K562 (cell line): Measurements from ENCODE around the gene SH3BP2. TPM values are rescaled to one million over a fixed set of nuclear protein-coding genes. Genes with fewer than 3 reads are reported as not detected.

Source experiments
- ATAC-seq: fragments of 200-7000 bp; cut with Tn5 transposase; 3 replicates; pipeline ENCODE4 v1.9.1; 2020; ENCODE audit warnings: moderate library complexity
- BruUV-seq: library from RNA; stranded (reverse); fragments of 400-500 nt; replicated peaks from 2 replicates; lab custom pipeline; 2021; lab: Mats Ljungman, UMichigan
- CTCF ChIA-PET: fragments of 300-600 bp; formaldehyde crosslinking; extraction: SDS; loops from one replicate; lab custom pipeline; 2021; ENCODE audit warnings: low intra/inter-chr PET ratio; lab: Yijun Ruan, JAX
- POLR2A ChIA-PET: fragments of 300-600, 350-650 bp; sonication (Branson Sonifier 250); formaldehyde crosslinking; extraction: SDS; loops from one replicate; lab custom pipeline; 2021; ENCODE audit warnings: antibody characterized with exemption, inconsistent platforms; lab: Yijun Ruan, JAX
- DNase-seq, 4 experiments: peaks; one replicate each; pipeline versions ENCODE4 v3.0.0 to v3.0.0-alpha.2; 2011 to 2018; ENCODE audit warnings: low spot score in 3 of 4, mixed read lengths in 3 of 4; ENCODE audit errors: extremely low read depth in 1 of 4
- FAIRE-seq: peaks from 2 replicates; lab custom pipeline; 2011; peaks lifted over from hg19 to GRCh38; lab: Jason Lieb, UNC
- H2AFZ ChIP-seq: 2 replicates; pipeline ENCODE4 v1.6.0; 2011; ENCODE audit warnings: low read depth, low read length, control low read depth, inconsistent platforms
- H3K27ac ChIP-seq: fragments of 200-600 bp; 3 replicates; pipeline ENCODE4 v1.8.0; 2011; ENCODE audit warnings: low read depth, mild to moderate bottlenecking, control low read depth, inconsistent platforms, low read length, moderate library complexity, mixed read lengths; ENCODE audit errors: extremely low read depth
- H3K27me3 ChIP-seq, 2 experiments: fragments of 300-600 bp in 1 of 2; 2 replicates in 1 of 2; 3 replicates in 1 of 2; pipeline versions ENCODE4 v1.6.0 to v1.8.0; 2011; ENCODE audit warnings: inconsistent platforms in 2 of 2, low read length in 2 of 2, mild to moderate bottlenecking in 1 of 2, mixed read lengths in 1 of 2, moderate library complexity in 1 of 2; ENCODE audit not compliant: control insufficient read depth in 2 of 2, insufficient read depth in 2 of 2
- H3K36me3 ChIP-seq: fragments of 300-600 bp; 3 replicates; pipeline ENCODE4 v1.8.0; 2011; ENCODE audit warnings: mild to moderate bottlenecking, low read length, inconsistent platforms; ENCODE audit not compliant: control insufficient read depth, insufficient read depth
- H3K4me1 ChIP-seq, 2 experiments: fragments of 200-600 bp in 1 of 2; replicated peaks in 1 of 2; 2 replicates in 1 of 2; 3 replicates in 1 of 2; pipeline versions ENCODE4 v1.5.1 to v1.8.0; 2011; ENCODE audit warnings: inconsistent platforms in 2 of 2, low read length in 2 of 2, mild to moderate bottlenecking in 1 of 2, mixed read lengths in 1 of 2, moderate library complexity in 1 of 2; ENCODE audit not compliant: control insufficient read depth in 2 of 2, insufficient read depth in 2 of 2
- H3K4me2 ChIP-seq: 2 replicates; pipeline ENCODE4 v1.6.1; 2011; ENCODE audit warnings: low read length, control low read depth, inconsistent platforms, mixed read lengths; ENCODE audit not compliant: insufficient read depth
- H3K4me3 ChIP-seq: fragments of 200-600 bp; sonication (generic), shearing (Covaris generic); 2 replicates; pipeline ENCODE4 v1.5.1; 2016; ENCODE audit warnings: control low read depth, inconsistent platforms
- H3K79me2 ChIP-seq: fragments of 200-600 bp; 3 replicates; pipeline ENCODE4 v1.8.0; 2011; ENCODE audit warnings: low read length, inconsistent platforms; ENCODE audit not compliant: control insufficient read depth, insufficient read depth
- H3K9ac ChIP-seq, 2 experiments: 2 replicates each; pipeline versions ENCODE4 v1.6.0 to v1.6.1; 2011; ENCODE audit warnings: low read depth in 2 of 2, low read length in 2 of 2, control low read depth in 1 of 2, inconsistent platforms in 1 of 2, mild to moderate bottlenecking in 1 of 2, mixed read lengths in 1 of 2; ENCODE audit not compliant: insufficient read depth in 1 of 2
- H3K9me1 ChIP-seq: one replicate; pipeline ENCODE4 v1.6.0; 2011; ENCODE audit warnings: inconsistent platforms, mild to moderate bottlenecking, low read length, moderate library complexity; ENCODE audit not compliant: control insufficient read depth, insufficient read depth
- H3K9me3 ChIP-seq: replicated peaks from 2 replicates; pipeline ENCODE4 v1.5.1; 2011; ENCODE audit warnings: low read depth, low read length, inconsistent platforms; ENCODE audit not compliant: control insufficient read depth, insufficient read depth
- H4K20me1 ChIP-seq: replicated peaks from 2 replicates; pipeline ENCODE4 v1.6.1; 2011; ENCODE audit warnings: low read length, inconsistent platforms, mixed read lengths; ENCODE audit not compliant: control insufficient read depth, insufficient read depth
- CAMTA2 ChIP-seq: fragments of 250-450 bp; sonication (Bioruptor Pico); conservative IDR thresholded peaks from 2 replicates; pipeline ENCODE4 v1.5.1; 2022
- CBX1 ChIP-seq: sonication (generic); IDR thresholded peaks from 2 replicates; pipeline ENCODE4 v1.6.1; 2016; ENCODE audit warnings: antibody characterized with exemption, low read depth, mild to moderate bottlenecking
- CBX2 ChIP-seq: fragments of 200-600 bp; sonication (generic); IDR thresholded peaks from one replicate; pipeline ENCODE4 v1.6.1; 2012; ENCODE audit warnings: mild to moderate bottlenecking, low read length, inconsistent platforms; ENCODE audit not compliant: insufficient read depth, poor library complexity, severe bottlenecking
- CBX8 ChIP-seq: fragments of 200-600 bp; sonication (generic); IDR thresholded peaks from 2 replicates; pipeline ENCODE4 v1.6.1; 2012; ENCODE audit warnings: borderline replicate concordance, mixed run types, low read depth, mild to moderate bottlenecking, moderate library complexity, mixed read lengths, low read length, control low read depth, inconsistent platforms; ENCODE audit not compliant: poor library complexity, severe bottlenecking; ENCODE audit errors: extremely low read depth
- E2F3 ChIP-seq: fragments of 250-450 bp; sonication (Bioruptor Pico); IDR thresholded peaks from 2 replicates; pipeline ENCODE4 v1.4.0; 2020; ENCODE audit warnings: mild to moderate bottlenecking
- EP400 ChIP-seq: fragments of 450-650 bp; IDR thresholded peaks from 2 replicates; pipeline ENCODE4 v1.6.1; 2017; ENCODE audit warnings: antibody characterized with exemption, mild to moderate bottlenecking, moderate library complexity
- POLR2AphosphoS2 ChIP-seq: IDR thresholded peaks from 2 replicates; pipeline ENCODE4 v1.6.1; 2012; ENCODE audit warnings: low read length, improper control_type of control experiment
- PRMT5 ChIP-seq: sonication (generic); formaldehyde crosslinking; IDR thresholded peaks from 2 replicates; pipeline ENCODE4 v1.5.0; 2020; ENCODE audit warnings: missing genetic modification reagents
- SMARCB1 ChIP-seq: IDR thresholded peaks from 2 replicates; pipeline ENCODE4 v1.6.1; 2011; ENCODE audit warnings: improper control_type of control experiment, low read depth; ENCODE audit not compliant: insufficient read length
- SPI1 ChIP-seq: IDR thresholded peaks from 2 replicates; pipeline ENCODE4 v1.6.1; 2011; ENCODE audit warnings: low read depth, low read length, control low read depth, borderline replicate concordance
- ZBTB7A ChIP-seq: IDR thresholded peaks from 2 replicates; pipeline ENCODE4 v1.6.1; 2011; ENCODE audit warnings: low read depth, mild to moderate bottlenecking, low read length, moderate library complexity, borderline replicate concordance; ENCODE audit not compliant: control insufficient read depth
- ZNF644 ChIP-seq: fragments of 200-800 bp; sonication (Bioruptor generic); IDR thresholded peaks from 2 replicates; pipeline ENCODE4 v1.6.1; 2016; ENCODE audit warnings: low read depth, missing genetic modification characterization, missing compliant biosample characterization
- WGBS: fragments of 100-300 bp; shearing (Covaris generic); methylation state at CpG from one replicate; pipeline ENCODE4 v1.1.6; 2016; ENCODE audit warnings: low coverage, mixed read lengths; ENCODE audit not compliant: insufficient coverage; ENCODE audit errors: missing lambda C conversion rate; 5-methylcytosine and 5-hydroxymethylcytosine counted together
- in situ Hi-C: fragments of 300-500 bp; cut with MboI; formaldehyde crosslinking; loops from 4 replicates; pipeline ENCODE4 v1.15.0; 2018; ENCODE audit warnings: inconsistent platforms, mixed read lengths
- intact Hi-C: fragments of 100-400 bp; cut with micrococcal nuclease; formaldehyde crosslinking; loops from 2 replicates; pipeline ENCODE4 v1.14.2; 2022
- polyA plus RNA-seq, 8 experiments: library from polyadenylated mRNA; depleted of rRNA in 4 of 8; stranded (reverse) in 5 of 8; unstranded in 3 of 8; fragments of >200 nt; fragmentation: Nextera tagmentation in 2 of 8; fragmentation: Illumina TruSeq in 1 of 8; extraction: Ambion mirVana in 2 of 8; extraction: Trizol in 1 of 8; gene quantifications; 2 replicates each; pipeline versions ENCODE4 v1.2.1 to v1.2.3, GENCODE V29; 2011 to 2014; ENCODE audit warnings: inconsistent platforms in 1 of 8, missing spikeins in 1 of 8
- total RNA-seq, 7 experiments: library from RNA; depleted of rRNA in 6 of 7; stranded (reverse); fragments of >200 nt in 6 of 7; fragmentation: Illumina TruSeq in 2 of 7; extraction: Trizol in 2 of 7; gene quantifications; 2 replicates each; pipeline versions ENCODE4 v1.2.1 to v1.2.3, GENCODE V29; 2011 to 2021; ENCODE audit warnings: low replicate concordance in 1 of 7
- TF ChIP-seq, protein P1 (sequence below), 3 experiments: fragments of 200-800 bp in 1 of 3; sonication (Bioruptor generic) in 1 of 3; sonication (generic) in 1 of 3; formaldehyde crosslinking in 1 of 3; IDR thresholded peaks; 2 replicates each; pipeline versions ENCODE4 v1.6.1 to v1.8.0; 2016 to 2022; ENCODE audit warnings: mild to moderate bottlenecking in 2 of 3, missing compliant biosample characterization in 2 of 3, missing genetic modification characterization in 2 of 3, missing genetic modification reagents in 1 of 3
- TF ChIP-seq, protein P2 (sequence below): fragments of 450-650 bp; IDR thresholded peaks from 2 replicates; pipeline ENCODE4 v1.6.1; 2016; ENCODE audit warnings: missing biosample characterization, missing genetic modification characterization

The SH3BP2 gene
- total and polyA plus RNA-seq, 9 of the 15 experiments (the other 6 are each of a cell fraction or from before 2014, with no cell fraction given): 0.34 to 16.0 (median 5.1) TPM

DNA sequence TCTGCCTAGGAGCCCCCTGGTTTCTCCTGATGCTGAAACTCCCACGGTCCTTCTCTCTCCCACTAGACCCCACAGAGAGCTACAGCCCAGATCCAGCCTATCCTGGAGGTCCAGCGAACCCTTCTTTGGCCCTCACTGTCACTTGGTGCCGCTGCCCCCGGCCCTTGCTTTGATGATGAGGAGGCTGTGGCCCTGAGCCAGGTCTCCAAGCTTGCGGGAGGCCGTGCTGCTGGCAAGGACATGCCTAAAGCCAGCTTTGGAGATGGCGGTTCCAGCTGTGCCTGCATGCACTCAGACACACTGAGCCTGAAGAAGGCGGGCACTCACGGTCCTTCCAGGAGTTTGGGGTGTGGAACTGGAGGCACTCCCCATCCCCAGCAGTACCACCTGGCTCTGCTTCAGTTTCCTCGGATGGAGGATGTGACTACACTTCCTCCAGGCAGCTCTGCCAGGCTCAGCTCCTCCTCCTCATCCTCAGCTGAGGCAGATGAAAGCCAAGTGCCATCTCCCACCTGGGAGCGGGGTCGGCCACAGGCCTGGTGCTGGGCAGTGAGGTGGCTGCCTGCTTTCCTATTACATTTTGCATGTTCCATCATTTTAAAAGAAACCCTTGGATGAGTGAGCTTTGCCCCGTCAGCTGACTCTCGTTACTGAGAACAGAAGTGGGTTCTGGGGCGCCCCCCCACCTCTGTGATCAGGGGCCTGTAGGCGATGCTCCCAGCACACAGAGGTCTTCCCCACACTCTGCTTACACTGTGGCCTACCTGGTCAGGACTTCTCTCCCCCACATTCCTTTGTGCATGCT lies 45.8 kb upstream of the SH3BP2 start (continued):
- TF ChIP-seq, protein P1, sequence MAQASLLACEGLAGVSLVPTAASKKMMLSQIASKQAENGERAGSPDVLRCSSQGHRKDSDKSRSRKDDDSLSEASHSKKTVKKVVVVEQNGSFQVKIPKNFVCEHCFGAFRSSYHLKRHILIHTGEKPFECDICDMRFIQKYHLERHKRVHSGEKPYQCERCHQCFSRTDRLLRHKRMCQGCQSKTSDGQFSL (CRISPR knock-in tag; IDR thresholded peaks at IDR 0.05): no peak
- TF ChIP-seq, protein P1 (tag; IDR thresholded peaks at IDR 0.05): no peak
- TF ChIP-seq ZNF644 (tag) (no peak), SMARCB1 (no peak), CBX8 (no peak)

DNA sequence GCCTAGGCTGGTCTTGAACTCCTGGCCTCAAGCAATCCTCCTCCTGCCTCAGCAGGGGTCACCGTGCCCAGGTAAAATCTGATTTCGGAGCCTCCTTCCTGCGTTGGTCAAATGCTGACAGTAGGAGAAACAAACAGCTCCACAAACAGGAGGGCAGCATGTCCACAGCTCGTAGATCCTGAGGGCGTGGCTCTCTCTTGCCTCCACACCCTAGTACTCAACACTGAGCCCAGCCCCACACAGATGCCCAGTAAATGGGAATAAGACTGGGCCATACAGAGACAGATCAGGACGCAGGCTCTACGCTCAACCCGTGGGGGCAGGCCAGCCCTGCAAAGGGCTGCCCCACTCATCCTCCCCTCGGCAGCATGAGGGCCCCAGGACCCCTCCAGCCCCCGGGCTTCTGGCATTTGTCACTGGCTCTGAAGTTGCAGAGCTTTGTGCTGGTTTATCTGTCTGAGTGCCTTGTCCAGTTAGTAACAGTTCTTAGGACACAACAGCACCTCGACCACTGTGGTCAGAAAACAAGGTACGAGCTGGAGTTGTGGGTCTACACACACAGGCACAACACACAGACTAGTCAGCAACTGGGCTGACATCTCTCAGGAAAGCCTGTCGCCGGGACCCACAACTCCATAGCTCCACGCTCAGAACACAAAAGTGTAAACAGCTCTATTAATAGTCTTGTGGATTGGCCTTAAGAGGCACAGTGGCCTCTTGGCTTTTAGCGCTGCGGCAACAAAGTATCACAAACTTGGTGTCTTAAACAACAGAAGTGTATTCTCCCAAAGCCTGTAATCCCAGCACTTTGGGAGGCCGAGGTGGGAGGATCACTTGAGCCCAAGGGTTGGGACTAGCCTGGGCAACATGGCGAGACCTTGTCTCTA lies 41.9 kb upstream of the SH3BP2 start:
- Histone ChIP-seq H3K4me1 (peaks cover 9 to 26% of the 10 kb centered on the region in 2 experiments; a peak in 4 of 5 replicates), H3K4me2 (no peak overlapping the region), H3K4me3 (no peak overlapping the region), H3K27me3 (no peaks in the 10 kb centered on the region), H3K36me3 (peaks cover 28% of the 10 kb centered on the region; the same call in 2 of the 3 replicates), H3K79me2 (peaks cover 39% of the 10 kb centered on the region), H3K27ac (no peak overlapping the region), H3K9ac (peak overlapping the region in 1 of 2 experiments; percentile 77; a peak in 1 of 4 replicates), H3K9me1 (peaks cover 3% of the 10 kb centered on the region), H2AFZ (no peak overlapping the region), H4K20me1 (no peaks in the 10 kb centered on the region; the same call in none of the 2 replicates), H3K9me3 (no peaks in the 10 kb centered on the region)
- 75% methylated on average over 17 of the region's 19 CpGs for WGBS
- ATAC-seq (peak; percentile 31; the same call in 2 of the 3 replicates), DNase-seq (no peak), FAIRE-seq (no peak)
- ChIA-PET POLR2A (interaction anchor here (1.0 kb wide), 1 partner anchor 13 kb away, joined by 3 read pairs; no protein-coding TSS in a partner anchor), CTCF (no interaction called here)
- intact Hi-C loops (no loop called here), in situ Hi-C loops (no loop called here)
- no TSS peak for BruUV-seq
- no peak for TF ChIP-seq PRMT5
- TF ChIP-seq CBX2: no peak
- TF ChIP-seq E2F3 (CRISPR knock-in tag): no peak
- no peak for TF ChIP-seq ZBTB7A
- TF ChIP-seq POLR2AphosphoS2: no peak
- TF ChIP-seq EP400: no peak
- no peak for TF ChIP-seq CBX1
- no peak for TF ChIP-seq CAMTA2 (CRISPR knock-in tag)
- TF ChIP-seq, protein P2, sequence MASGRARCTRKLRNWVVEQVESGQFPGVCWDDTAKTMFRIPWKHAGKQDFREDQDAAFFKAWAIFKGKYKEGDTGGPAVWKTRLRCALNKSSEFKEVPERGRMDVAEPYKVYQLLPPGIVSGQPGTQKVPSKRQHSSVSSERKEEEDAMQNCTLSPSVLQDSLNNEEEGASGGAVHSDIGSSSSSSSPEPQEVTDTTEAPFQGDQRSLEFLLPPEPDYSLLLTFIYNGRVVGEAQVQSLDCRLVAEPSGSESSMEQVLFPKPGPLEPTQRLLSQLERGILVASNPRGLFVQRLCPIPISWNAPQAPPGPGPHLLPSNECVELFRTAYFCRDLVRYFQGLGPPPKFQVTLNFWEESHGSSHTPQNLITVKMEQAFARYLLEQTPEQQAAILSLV (tag): no peak
- no peak for TF ChIP-seq SPI1
